Raji (cell line): ENCODE data around the gene PDE4A.

Experiments used
- POLR2A ChIP-seq: IDR thresholded peaks from 2 replicates; pipeline ENCODE4 v1.6.1; 2011; ENCODE audit warnings: low read depth, low read length, control low read depth; ENCODE audit not compliant: insufficient read depth

The PDE4A gene

DNA sequence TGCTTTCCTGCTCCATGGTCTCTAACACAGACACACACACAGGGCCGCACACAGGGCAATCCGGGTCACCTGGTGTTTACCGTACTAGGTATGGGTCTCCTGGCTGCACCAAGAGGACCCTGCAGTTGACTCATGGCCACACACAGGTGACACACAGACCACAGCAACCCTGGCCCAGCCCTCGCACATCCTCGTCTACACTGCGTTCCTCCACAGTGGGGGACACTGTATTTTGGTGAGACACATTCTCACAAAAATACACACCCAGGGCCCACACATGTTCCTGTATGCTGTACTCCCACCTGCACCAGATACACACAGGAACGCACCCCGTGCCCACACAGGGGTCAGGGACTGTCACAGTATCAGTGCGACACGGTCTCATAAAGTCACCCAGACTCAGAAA, 12.8 kb downstream of the PDE4A start:
- TF ChIP-seq POLR2A: no peak

- TF ChIP-seq POLR2A: no peak
Observed at GRCh38 chr19:10439588-10439987, 19.2 kb downstream of the PDE4A start.

- TF ChIP-seq POLR2A: no peak
Observed at GRCh38 chr19:10442698-10443097, 22.4 kb downstream of the PDE4A start.

- TF ChIP-seq POLR2A: no peak
Observed at GRCh38 chr19:10449037-10449436, 28.7 kb downstream of the PDE4A start.

- no peak for TF ChIP-seq POLR2A
Observed at GRCh38 chr19:10450191-10450852, 30.0 kb downstream of the PDE4A start.

- TF ChIP-seq POLR2A: no peak
Observed at GRCh38 chr19:10450853-10451609, 30.7 kb downstream of the PDE4A start.

GRCh38 chr19:10452726-10453618, 32.6 kb downstream of the PDE4A start:
- TF ChIP-seq POLR2A: no peak

- no peak for TF ChIP-seq POLR2A
Observed at GRCh38 chr19:10453852-10454251, 33.5 kb downstream of the PDE4A start.

DNA sequence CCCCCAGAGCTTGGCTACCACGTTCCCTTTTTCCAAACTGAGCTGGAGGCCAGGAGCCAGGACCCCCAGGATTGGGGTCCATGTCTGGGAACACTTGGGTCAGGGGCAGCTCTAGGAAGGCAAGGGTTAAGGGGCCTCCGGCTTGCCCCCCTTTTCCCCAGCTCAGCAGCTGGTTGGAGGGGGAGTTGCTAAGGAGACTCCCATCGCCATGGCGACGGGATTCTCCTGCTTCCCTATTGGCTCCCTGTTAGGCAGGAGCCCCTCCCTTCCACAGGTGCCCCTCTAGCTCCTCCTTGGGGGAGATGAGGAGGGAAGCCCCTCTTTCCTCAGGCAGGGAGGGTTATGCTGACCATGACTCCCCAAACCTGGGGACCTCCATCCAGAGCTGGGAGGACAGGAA, 33.9 kb downstream of the PDE4A start:
- no peak for TF ChIP-seq POLR2A

GRCh38 chr19:10460714-10461046, 40.3 kb downstream of the PDE4A start:
- no peak for TF ChIP-seq POLR2A

GRCh38 chr19:10461047-10461949, 41.0 kb downstream of the PDE4A start:
- TF ChIP-seq POLR2A: no peak

DNA sequence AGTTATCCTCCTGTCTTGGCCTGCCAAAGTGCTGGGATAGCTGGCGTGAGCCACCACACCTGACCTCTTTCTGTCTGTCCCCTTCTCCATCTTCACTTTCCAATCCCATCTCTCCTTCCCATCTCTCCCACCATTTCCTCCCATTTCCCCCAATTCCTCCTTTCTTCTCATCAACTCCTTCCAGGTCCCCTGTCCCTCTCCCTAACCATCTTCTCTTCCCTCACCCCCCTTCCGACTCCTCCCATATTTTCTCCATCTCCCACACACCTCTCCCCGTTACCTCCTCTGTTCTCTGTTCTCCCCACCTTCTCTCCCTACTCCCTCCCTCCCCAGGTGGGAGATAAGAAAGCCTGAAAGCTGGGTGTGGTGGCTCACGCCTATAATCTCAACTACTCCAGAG, 42.2 kb downstream of the PDE4A start:
- TF ChIP-seq POLR2A: no peak

DNA sequence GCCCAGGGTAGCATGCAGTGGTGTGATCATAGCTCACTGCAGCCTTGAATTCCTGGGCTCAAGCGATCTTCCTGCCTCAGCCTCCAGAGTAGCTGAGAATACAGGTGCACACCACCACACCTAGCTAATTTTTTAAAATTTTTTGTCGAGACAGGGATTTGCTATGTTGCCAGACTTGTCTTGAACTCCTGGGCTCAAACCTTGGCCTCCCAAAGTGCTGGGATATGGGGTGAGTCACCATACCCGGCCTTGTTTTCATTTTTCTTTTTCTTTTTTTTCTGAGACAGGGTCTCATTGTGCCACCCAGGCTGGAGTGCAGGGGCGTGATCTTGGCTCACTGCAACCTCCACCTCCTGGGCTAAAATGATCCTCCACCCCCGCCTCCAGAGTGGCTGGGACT, 44.1 kb downstream of the PDE4A start:
- no peak for TF ChIP-seq POLR2A

GRCh38 chr19:10467104-10467706, 46.9 kb downstream of the PDE4A start:
- no peak for TF ChIP-seq POLR2A

DNA sequence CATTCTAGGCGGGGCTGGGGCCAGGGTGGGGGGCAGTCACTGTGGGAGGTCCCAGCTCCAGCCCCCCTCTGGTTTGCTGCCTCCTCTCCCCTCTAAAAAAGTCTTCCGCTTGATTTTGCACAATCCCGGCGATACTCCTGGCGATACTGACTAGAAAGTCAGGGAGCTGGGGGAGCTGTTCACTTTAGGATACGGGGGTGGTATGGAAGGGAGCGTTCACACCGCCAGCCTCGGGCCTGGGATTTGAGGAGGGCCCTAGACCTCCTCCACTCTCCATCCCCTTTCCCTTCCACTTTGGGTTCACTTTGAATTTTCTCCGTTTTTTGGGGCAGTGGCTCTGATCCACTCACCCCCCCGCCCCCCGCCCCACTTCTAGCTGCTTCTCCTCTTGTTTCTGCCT, 47.8 kb downstream of the PDE4A start:
- TF ChIP-seq POLR2A: no peak

DNA sequence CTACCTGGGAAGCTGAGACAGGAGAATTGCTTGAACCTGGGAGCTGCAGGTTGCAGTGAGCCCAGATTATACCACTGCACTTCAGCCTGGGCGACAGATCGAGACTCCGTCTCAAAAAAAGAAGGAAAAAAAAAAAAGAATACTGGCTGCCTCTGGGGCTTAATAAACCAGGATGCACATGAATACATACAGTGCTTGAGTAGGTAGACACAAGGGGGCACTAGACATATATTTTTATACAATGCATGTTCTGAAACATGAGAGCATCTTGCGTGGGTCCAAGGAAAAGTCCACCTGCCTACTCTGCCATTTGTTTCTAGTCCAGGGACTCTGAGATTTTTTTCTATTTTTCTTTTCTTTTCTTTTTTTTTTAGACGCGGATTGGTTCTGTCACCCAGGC, 51.6 kb downstream of the PDE4A start:
- no peak for TF ChIP-seq POLR2A
